Gastroesophageal sphincter (tissue), 4 donors: ENCODE measurements around the gene TSPO. TPM values are rescaled to one million over a fixed set of nuclear protein-coding genes. Genes with fewer than 3 reads are reported as not detected.

Experiments
- ATAC-seq: fragments of 150-250 bp; one replicate; pipeline ENCODE4 v1.9.1; 2016; ENCODE audit warnings: mild to moderate bottlenecking, moderate library complexity
- H3K27ac ChIP-seq, 4 donors: fragments of 200-600 bp; sonication (generic) in 3 of 4; 1 replicate in 3 of 4; 2 replicates in 1 of 4; pipeline ENCODE4 v1.5.1; 2016 to 2019
- H3K27me3 ChIP-seq: fragments of 200-600 bp; sonication (generic); one replicate; pipeline ENCODE4 v1.5.1; 2019
- H3K36me3 ChIP-seq, 2 donors: fragments of 200-600 bp; sonication (generic); one replicate each; pipeline ENCODE4 v1.5.1; 2019; ENCODE audit warnings: control low read depth in 1 of 2
- H3K4me1 ChIP-seq, 3 donors: fragments of 200-600 bp; sonication (generic); 1 replicate in 2 of 3; 2 replicates in 1 of 3; pipeline ENCODE4 v1.5.1; 2016 to 2019; ENCODE audit warnings: control low read depth in 2 of 3
- H3K4me3 ChIP-seq, 2 donors: fragments of 200-600 bp; sonication (generic); one replicate each; pipeline ENCODE4 v1.5.1; 2019; ENCODE audit warnings: mild to moderate bottlenecking in 1 of 2, moderate library complexity in 1 of 2
- H3K9me3 ChIP-seq, 3 donors: fragments of 200-600 bp; sonication (generic); one replicate each; pipeline ENCODE4 v1.5.1; 2017 to 2019; ENCODE audit warnings: control low read depth in 2 of 3
- CTCF ChIP-seq, 4 experiments: fragments of 200-600 bp in 2 of 4; fragments of 450-650 bp in 2 of 4; sonication (generic) in 1 of 4; IDR thresholded peaks; one replicate each; pipeline ENCODE4 v1.5.1; 2017 to 2019; ENCODE audit warnings: antibody characterized with exemption in 4 of 4, mild to moderate bottlenecking in 2 of 4, moderate library complexity in 2 of 4
- EP300 ChIP-seq: sonication (generic); formaldehyde crosslinking; IDR thresholded peaks from one replicate; pipeline ENCODE4 v1.6.1; 2017; ENCODE audit warnings: antibody characterized with exemption, mild to moderate bottlenecking
- POLR2A ChIP-seq, 2 donors: fragments of 450-650 bp; IDR thresholded peaks; one replicate each; pipeline ENCODE4 v1.6.1; 2017; ENCODE audit warnings: antibody characterized with exemption in 2 of 2, mild to moderate bottlenecking in 2 of 2, moderate library complexity in 1 of 2
- POLR2AphosphoS5 ChIP-seq: sonication (generic); formaldehyde crosslinking; IDR thresholded peaks from one replicate; pipeline ENCODE4 v1.6.1; 2017; ENCODE audit warnings: antibody characterized with exemption
- WGBS, 2 donors: methylation state at CpG; one replicate each; pipeline ENCODE4 v1.1.5; 2018; ENCODE audit warnings: low coverage in 1 of 2; 5-methylcytosine and 5-hydroxymethylcytosine counted together
- total RNA-seq, 4 donors: library from RNA; depleted of rRNA; stranded (reverse); fragments of >200 nt; gene quantifications; one replicate each; pipeline ENCODE4 v1.1.0, GENCODE V29; 2016

The TSPO gene
- total RNA-seq, 4 donors from 2014 or later: 112 to 240 (median 178) TPM

- Histone ChIP-seq H3K27me3 (no peaks in the 10 kb centered on the region), H3K27ac (no peak overlapping the region), H3K9me3 (no peaks in the 10 kb centered on the region), H3K36me3 (peaks cover 0 to 51% of the 10 kb centered on the region in 2 donors), H3K4me1 (peaks cover 0 to 55% (median 13%) of the 10 kb centered on the region in 3 donors), H3K4me3 (no peak overlapping the region)
- no CpG with 5 or more reads among the region's 18 CpGs for WGBS, 2 donors
- TF ChIP-seq EP300 (no peak), POLR2A (IDR thresholded peaks at IDR 0.05) (no peak), CTCF (IDR thresholded peaks at IDR 0.05) (no peak), POLR2AphosphoS5 (no peak)
- no peak for ATAC-seq
These were observed 8.3 kb downstream of the TSPO start for GRCh38 chr22:43159484-43160178.

- no peak overlapping the region for H3K27ac ChIP-seq
- no peak for ATAC-seq
- peaks cover 0 to 45% of the 10 kb centered on the region in 2 donors for H3K36me3 ChIP-seq
- H3K4me3 ChIP-seq: no peak overlapping the region
- no peaks in the 10 kb centered on the region for H3K9me3 ChIP-seq
- no peak for TF ChIP-seq CTCF (IDR thresholded peaks at IDR 0.05)
- TF ChIP-seq POLR2A (IDR thresholded peaks at IDR 0.05): no peak
- TF ChIP-seq EP300: no peak
- no peak for TF ChIP-seq POLR2AphosphoS5
- peaks cover 0 to 52% (median 13%) of the 10 kb centered on the region in 3 donors for H3K4me1 ChIP-seq
- H3K27me3 ChIP-seq: no peaks in the 10 kb centered on the region
- WGBS, 2 donors: no CpG with 5 or more reads among the region's 8 CpGs
These were observed 9.3 kb downstream of the TSPO start for GRCh38 chr22:43160497-43161126.

GRCh38 chr22:43162412-43163150 lies 11.2 kb downstream of the TSPO start:
- Histone ChIP-seq H3K9me3 (no peaks in the 10 kb centered on the region), H3K27ac (peak overlapping the region in 1 of 4 donors; percentile 54), H3K4me1 (peaks cover 0 to 49% (median 13%) of the 10 kb centered on the region in 3 donors), H3K27me3 (no peaks in the 10 kb centered on the region), H3K4me3 (no peak overlapping the region), H3K36me3 (peaks cover 0 to 59% of the 10 kb centered on the region in 2 donors)
- 100% methylated on average over 2 of the region's 24 CpGs; no CpG with 5 or more reads in 1 of the 2 donors for WGBS, 2 donors
- ATAC-seq: no peak
- no peak for TF ChIP-seq CTCF (IDR thresholded peaks at IDR 0.05)
- no peak for TF ChIP-seq POLR2A (IDR thresholded peaks at IDR 0.05)
- TF ChIP-seq EP300: no peak
- no peak for TF ChIP-seq POLR2AphosphoS5

GRCh38 chr22:43163241-43163795 lies 12.0 kb downstream of the TSPO start:
- no peaks in the 10 kb centered on the region for H3K27me3 ChIP-seq
- no peak for TF ChIP-seq EP300
- TF ChIP-seq POLR2AphosphoS5: no peak
- TF ChIP-seq POLR2A (IDR thresholded peaks at IDR 0.05): no peak
- TF ChIP-seq CTCF (IDR thresholded peaks at IDR 0.05): no peak
- no peak for ATAC-seq
- peaks cover 0 to 42% (median 13%) of the 10 kb centered on the region in 3 donors for H3K4me1 ChIP-seq
- no peaks in the 10 kb centered on the region for H3K9me3 ChIP-seq
- peaks cover 0 to 66% of the 10 kb centered on the region in 2 donors for H3K36me3 ChIP-seq
- H3K27ac ChIP-seq: peak overlapping the region in 3 of 4 donors; percentile 54 to 72 (median 57)
- no peak overlapping the region for H3K4me3 ChIP-seq
- WGBS, 2 donors: no CpG with 5 or more reads among the region's 18 CpGs
